Measurements from ENCODE around the gene CXCR6. TPM values are rescaled to one million over a fixed set of nuclear protein-coding genes. Genes with fewer than 3 reads are reported as not detected.

Gene CXCR6
- polyA plus RNA-seq, 6 donors from 2014 or later, result 0.12 to 0.73 (median 0.27) TPM; not detected in 1

DNA sequence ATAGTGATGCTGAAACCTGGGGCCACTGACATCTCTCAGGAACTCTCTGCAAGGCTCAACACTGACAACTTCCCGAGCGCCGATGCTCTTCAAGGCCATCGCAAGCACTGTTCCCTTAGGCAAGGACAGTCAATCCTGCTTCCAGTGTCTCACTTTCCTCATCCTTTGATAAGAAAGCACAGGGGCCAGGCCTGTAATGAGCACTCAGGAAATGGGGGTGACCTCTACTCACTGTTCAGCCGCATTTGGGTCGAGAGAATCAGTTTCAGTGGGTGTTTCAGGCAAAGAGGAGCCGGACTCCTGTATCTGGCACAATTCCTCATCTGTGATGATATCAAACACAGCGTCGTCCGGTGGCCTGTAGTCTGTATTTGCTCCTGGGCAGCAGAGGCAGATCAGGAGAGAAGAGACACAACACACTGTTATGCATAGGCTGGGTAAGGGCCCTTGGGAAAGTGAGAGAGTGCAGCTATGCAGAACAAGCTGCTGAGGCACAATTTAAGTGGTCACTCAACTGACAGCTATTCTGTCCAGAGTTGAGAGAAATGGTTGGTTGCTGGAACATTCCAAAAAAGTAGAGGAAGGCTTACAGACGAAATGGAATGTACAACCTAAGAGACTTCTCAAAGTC, 11.9 kb downstream of the CXCR6 start:
- H3K27ac Mint-ChIP-seq, result peak overlapping the region in 1 of 6 donors; percentile 44

DNA sequence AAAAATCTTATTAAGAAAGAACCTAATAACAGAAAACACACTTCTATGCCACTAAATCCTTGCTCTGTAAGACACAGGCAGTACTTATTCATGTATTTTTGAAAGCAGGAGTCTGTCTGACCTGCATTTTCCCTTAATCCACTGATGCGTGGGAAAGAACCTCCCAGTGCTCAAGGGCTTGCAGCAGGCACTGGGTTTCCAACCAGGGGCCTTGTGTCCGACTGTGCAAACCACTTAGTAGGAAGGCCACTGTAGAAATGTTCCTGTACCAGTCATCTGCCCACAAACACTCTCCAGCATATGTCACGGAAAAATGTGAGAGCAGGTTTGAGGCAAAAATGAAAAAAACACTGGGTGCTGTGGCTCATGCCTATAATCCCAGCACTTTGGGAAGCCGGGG, 12.4 kb downstream of the CXCR6 start:
- Mint-ChIP-seq H3K36me3 (peaks cover 39 to 42% of the 10 kb centered on the region in 2 donors), H3K4me1 (no peaks in the 10 kb centered on the region), H3K4me3 (no peak overlapping the region), H3K27me3 (no peaks in the 10 kb centered on the region), H3K27ac (no peak overlapping the region), H3K9me3 (no peaks in the 10 kb centered on the region)
- DNase-seq (no peak), ATAC-seq (ENCODE audit: low read depth in 2 of 2) (no peak)

More for the DNA sequence above, 11.9 kb downstream of the CXCR6 start:
- Mint-ChIP-seq H3K27me3 (no peaks in the 10 kb centered on the region), H3K4me1 (no peaks in the 10 kb centered on the region), H3K4me3 (peak overlapping the region in 1 of 8 donors; percentile 35), H3K9me3 (no peaks in the 10 kb centered on the region), H3K36me3 (peaks cover 37 to 40% of the 10 kb centered on the region in 2 donors)
- DNase-seq (no peak), ATAC-seq (ENCODE audit: low read depth in 2 of 2) (no peak)

DNA sequence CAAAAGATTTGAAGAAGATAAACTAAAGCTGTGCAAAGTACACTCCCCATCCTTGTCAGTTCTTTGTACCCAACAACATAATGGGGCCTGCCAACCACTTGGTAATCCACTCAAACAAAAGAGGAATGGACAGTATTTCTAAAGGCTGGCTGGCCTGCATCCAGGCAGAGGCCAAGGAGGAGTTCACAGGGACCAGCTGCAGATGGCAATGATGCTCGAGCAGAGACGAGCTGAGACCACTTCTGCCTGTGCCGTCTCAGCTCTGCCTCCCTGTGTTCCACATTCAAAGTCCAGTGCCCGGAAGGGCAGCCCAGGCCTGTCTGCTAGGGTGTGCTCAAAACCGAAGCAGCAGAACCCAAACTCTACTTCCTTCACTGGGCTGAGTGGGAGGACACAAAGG, 14.3 kb downstream of the CXCR6 start:
- no peak overlapping the region for H3K27ac Mint-ChIP-seq

DNA sequence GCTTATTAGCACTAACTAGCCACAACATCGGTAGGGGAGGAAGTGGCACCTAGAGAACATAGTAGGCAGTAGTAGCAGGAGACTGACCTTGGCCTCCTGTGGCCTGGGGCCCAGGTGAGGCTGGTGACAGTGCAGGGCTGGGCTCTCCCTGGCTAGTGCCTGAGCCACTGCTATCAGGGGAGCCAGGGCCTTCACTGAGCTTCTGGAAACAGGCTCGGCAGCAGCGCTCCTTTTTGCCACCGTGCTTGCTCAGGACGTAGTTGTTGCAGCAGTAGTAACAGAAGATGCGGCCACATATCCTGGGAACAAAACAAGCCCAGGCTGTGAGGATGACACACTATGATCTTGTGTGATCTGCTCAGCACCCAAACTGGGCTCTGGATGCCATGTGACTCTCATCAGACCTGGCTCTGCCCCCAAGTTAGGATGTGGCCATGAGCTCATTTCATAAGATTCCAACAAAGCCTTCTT, 15.1 kb downstream of the CXCR6 start:
- H3K36me3 Mint-ChIP-seq, result peaks cover 33 to 47% of the 10 kb centered on the region in 2 donors
- no peaks in the 10 kb centered on the region for H3K27me3 Mint-ChIP-seq
- no peaks in the 10 kb centered on the region for H3K9me3 Mint-ChIP-seq
- no peak overlapping the region for H3K4me3 Mint-ChIP-seq
- DNase-seq (no peak), ATAC-seq (ENCODE audit: low read depth in 2 of 2) (no peak)
- peaks cover 0 to 2% (median 0%) of the 10 kb centered on the region in 3 donors for H3K4me1 Mint-ChIP-seq
- H3K27ac Mint-ChIP-seq, result no peak overlapping the region

More for the DNA sequence above, 14.3 kb downstream of the CXCR6 start:
- no peak for DNase-seq
- peaks cover 39 to 40% of the 10 kb centered on the region in 2 donors for H3K36me3 Mint-ChIP-seq
- no peaks in the 10 kb centered on the region for H3K27me3 Mint-ChIP-seq
- peaks cover 0 to 2% (median 0%) of the 10 kb centered on the region in 3 donors for H3K4me1 Mint-ChIP-seq
- no peak for ATAC-seq (ENCODE audit: low read depth in 2 of 2)
- no peaks in the 10 kb centered on the region for H3K9me3 Mint-ChIP-seq
- no peak overlapping the region for H3K4me3 Mint-ChIP-seq

DNA sequence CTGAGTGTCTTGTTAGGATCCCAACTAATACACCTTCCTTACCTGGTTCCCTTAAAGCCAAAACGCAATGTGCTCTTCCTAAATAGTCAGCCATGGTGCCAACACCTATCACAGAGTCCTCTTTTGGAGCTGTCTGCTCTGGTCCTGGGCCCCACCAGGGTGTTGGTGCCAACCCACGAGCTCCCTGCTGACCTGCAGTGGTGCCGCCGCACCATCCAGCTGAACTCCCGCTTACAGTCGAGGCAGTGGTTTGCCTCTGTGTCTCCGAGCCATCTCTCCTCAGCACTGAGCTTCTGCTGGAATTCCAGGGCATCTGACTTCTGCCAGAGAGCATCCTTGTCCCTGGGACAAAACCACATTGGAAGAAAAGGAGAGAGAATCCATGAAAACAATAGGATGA, 15.9 kb downstream of the CXCR6 start:
- peaks cover 39 to 49% of the 10 kb centered on the region in 2 donors for H3K36me3 Mint-ChIP-seq
- DNase-seq (no peak), ATAC-seq (ENCODE audit: low read depth in 2 of 2) (no peak)
- no peak overlapping the region for H3K4me3 Mint-ChIP-seq
- peaks cover 0 to 2% (median 0%) of the 10 kb centered on the region in 3 donors for H3K4me1 Mint-ChIP-seq
- H3K27me3 Mint-ChIP-seq, result no peaks in the 10 kb centered on the region
- H3K27ac Mint-ChIP-seq, result peak overlapping the region in 1 of 6 donors; percentile 38
- H3K9me3 Mint-ChIP-seq, result no peaks in the 10 kb centered on the region

DNA sequence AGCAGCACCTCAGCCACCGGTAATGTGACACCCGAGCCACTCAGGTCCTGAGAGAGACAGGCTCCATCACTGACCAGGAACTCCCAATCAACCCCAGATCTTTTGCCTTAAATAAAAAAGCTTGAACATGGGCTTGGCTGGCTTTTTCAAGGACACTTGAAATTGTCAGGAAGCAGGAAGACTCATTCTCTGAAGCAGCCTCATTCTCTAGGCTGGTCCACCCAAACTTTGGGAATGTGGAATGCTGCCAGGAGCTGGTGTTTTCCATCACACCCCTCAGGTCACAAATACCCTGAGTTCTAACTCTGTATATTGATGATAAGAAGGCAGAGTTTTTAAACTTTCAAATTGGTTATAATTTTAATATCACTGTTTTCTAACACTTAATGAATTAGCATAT, 17.0 kb downstream of the CXCR6 start:
- H3K36me3 Mint-ChIP-seq, result peaks cover 37 to 45% of the 10 kb centered on the region in 2 donors
- ATAC-seq (ENCODE audit: low read depth in 2 of 2), result no peak
- H3K4me1 Mint-ChIP-seq, result peaks cover 0 to 2% (median 0%) of the 10 kb centered on the region in 3 donors
- peak overlapping the region in 1 of 6 donors; percentile 81 for H3K27ac Mint-ChIP-seq
- H3K27me3 Mint-ChIP-seq, result no peaks in the 10 kb centered on the region
- H3K9me3 Mint-ChIP-seq, result no peaks in the 10 kb centered on the region
- no peak for DNase-seq
- no peak overlapping the region for H3K4me3 Mint-ChIP-seq

DNA sequence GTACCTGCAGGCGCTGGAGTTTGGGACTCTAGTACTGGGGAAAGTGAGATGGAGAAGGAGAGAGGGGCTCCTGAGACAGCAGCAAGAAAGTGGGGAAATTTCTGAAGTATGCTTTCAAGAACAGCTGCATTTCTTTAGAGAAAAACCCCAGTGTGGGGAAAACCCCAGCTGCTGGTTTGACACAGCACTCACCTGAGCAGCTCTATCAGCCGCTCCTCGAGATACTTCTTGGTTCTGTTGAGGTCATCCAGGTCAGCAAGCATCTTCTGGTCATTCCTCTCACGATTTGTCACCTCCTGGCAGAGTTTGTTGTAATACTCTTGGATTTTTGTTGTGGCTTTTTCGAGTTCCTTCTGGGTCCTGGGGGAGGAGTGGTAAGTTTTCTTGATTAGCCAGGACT, 18.8 kb downstream of the CXCR6 start:
- Mint-ChIP-seq H3K36me3 (peaks cover 29 to 42% of the 10 kb centered on the region in 2 donors), H3K9me3 (no peaks in the 10 kb centered on the region), H3K27me3 (no peaks in the 10 kb centered on the region), H3K27ac (peak overlapping the region in 1 of 6 donors; percentile 80), H3K4me1 (peaks cover 0 to 2% (median 0%) of the 10 kb centered on the region in 3 donors), H3K4me3 (no peak overlapping the region)
- DNase-seq, result no peak
- peak in 1 of 2 donors; percentile 40 for ATAC-seq (ENCODE audit: low read depth in 2 of 2)

DNA sequence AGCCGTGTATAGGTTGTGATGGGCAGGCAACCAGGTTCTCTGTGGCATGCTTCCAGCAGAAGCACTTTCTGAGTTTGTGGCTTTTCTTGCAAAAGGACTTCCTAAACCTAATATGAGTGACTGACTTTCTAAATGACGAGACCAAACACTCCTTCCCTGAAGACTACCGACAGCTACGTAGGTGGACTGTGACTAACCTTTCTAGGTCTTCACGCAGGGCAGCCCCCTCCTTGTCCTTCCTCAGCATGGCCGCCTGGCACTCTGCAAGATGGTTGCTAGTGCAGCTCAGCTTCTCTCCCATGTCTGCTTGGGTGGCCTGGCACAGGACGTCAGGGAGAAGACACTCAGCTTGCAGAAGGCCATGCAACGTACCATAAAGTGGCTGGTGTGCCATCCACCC, 20.9 kb downstream of the CXCR6 start:
- no peak overlapping the region for H3K4me3 Mint-ChIP-seq
- ATAC-seq (ENCODE audit: low read depth in 2 of 2) (no peak), DNase-seq (no peak)
- H3K4me1 Mint-ChIP-seq, result peaks cover 0 to 6% (median 5%) of the 10 kb centered on the region in 3 donors
- peaks cover 29 to 43% of the 10 kb centered on the region in 2 donors for H3K36me3 Mint-ChIP-seq
- no peak overlapping the region for H3K27ac Mint-ChIP-seq
- H3K9me3 Mint-ChIP-seq, result no peaks in the 10 kb centered on the region
- H3K27me3 Mint-ChIP-seq, result no peaks in the 10 kb centered on the region

DNA sequence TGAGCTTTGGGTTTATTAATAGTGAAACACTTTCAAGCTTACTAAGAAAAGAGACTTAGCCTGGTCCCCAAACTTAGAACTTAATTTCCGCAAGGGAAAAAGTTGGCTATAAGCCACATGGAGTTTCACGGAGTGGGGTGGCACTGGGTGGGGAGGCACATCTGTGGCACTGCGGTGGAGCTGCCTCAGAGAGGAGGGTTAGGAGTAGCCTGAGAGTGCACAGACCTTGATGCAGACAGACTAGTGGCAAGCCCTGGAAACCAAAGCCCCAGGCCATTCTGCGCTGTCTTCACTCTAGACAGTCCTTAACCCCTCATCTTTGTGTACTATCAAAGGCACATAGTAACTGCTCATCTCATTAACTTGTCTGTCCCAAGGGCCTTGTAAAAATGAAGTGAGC, 22.0 kb downstream of the CXCR6 start:
- peaks cover 0 to 6% (median 5%) of the 10 kb centered on the region in 3 donors for H3K4me1 Mint-ChIP-seq

DNA sequence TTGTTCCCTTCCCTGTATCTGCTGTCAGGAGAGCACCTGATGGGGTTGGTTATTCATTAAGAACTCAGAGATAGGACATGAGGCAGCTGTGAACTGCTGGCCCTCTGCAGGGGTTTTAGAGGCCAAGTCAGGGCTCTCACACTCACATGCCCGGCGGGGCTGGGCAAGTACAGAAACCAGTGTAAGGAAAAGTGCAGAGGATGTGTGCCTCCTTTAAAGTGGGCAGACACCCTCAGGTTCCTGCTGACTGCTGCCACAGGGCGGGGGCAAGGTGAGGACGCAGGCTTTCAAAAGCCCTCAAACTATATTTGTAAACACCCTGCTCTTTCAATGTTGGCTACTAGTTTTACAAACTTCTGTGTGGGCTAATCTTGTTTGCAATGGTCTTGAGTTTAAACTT, 22.4 kb downstream of the CXCR6 start:
- DNase-seq (no peak), ATAC-seq (ENCODE audit: low read depth in 2 of 2) (no peak)
- Mint-ChIP-seq H3K27ac (no peak overlapping the region), H3K9me3 (no peaks in the 10 kb centered on the region), H3K36me3 (peaks cover 17 to 32% of the 10 kb centered on the region in 2 donors), H3K27me3 (no peaks in the 10 kb centered on the region), H3K4me1 (peaks cover 0 to 6% (median 5%) of the 10 kb centered on the region in 3 donors), H3K4me3 (no peak overlapping the region)

More for the DNA sequence above, 22.0 kb downstream of the CXCR6 start:
- no peak for ATAC-seq (ENCODE audit: low read depth in 2 of 2)
- no peaks in the 10 kb centered on the region for H3K9me3 Mint-ChIP-seq
- no peak for DNase-seq
- no peak overlapping the region for H3K4me3 Mint-ChIP-seq
- peaks cover 19 to 35% of the 10 kb centered on the region in 2 donors for H3K36me3 Mint-ChIP-seq
- H3K27ac Mint-ChIP-seq, result peak overlapping the region in 1 of 6 donors; percentile 35
- H3K27me3 Mint-ChIP-seq, result no peaks in the 10 kb centered on the region

DNA sequence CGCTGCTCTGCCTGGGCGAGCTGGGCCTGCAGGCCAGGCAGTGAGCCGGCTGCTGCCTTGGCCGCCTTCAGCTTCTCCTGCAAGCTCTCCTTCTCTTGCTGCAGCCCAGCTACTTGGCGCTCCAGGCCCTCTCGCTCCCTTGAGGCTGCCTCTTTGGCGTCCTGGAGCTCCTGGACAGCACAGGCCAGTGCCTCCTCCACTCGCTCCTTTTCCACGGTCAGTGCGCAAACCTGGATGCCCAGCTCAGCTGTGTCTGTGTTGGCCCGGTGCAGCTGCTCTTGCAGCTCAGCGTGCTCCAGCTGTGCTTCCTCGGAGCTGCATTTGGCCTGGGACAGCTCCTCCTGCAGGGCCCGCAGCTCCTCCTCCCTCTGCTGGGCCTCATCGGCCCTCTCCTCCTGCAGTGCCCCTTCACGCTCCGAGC, 23.1 kb downstream of the CXCR6 start:
- no peak for ATAC-seq (ENCODE audit: low read depth in 2 of 2)
- no peak overlapping the region for H3K4me3 Mint-ChIP-seq

DNA sequence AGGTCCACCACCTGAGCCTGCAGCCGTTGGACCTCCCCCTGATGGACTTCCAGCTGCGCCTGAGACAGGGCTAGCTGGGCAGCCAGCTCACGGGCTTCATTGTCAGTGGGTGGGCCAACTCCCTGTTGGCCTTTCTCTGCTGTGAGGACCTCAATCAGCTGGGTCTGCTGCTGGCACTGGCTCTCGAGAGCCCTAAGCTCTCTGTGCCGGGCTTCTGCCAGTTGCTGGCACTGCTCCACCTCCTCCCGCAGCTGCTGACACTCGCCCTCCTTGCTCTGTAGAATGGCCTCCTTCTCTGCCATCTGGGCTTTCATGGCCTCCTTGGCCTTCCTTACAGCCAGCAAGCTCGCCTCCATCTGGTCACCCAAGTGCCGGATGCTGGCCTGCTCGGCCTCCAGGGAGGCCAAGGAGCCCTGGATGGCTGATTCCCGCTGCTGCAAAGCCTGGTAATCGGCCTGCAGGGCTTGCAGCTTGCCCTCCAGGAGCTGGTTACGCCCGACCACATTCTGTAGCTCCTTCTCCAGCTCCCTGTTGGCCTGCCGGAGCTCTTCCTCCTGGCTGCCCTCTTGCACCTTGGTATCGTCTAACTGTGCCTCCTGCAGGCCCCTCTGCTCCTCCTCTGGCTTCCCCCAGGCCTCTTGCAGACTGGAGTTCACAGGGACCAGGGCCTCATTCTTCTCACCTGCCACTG, 23.8 kb downstream of the CXCR6 start:
- no peak for ATAC-seq (ENCODE audit: low read depth in 2 of 2)
- Mint-ChIP-seq H3K9me3 (no peaks in the 10 kb centered on the region), H3K36me3 (peaks cover 13 to 26% of the 10 kb centered on the region in 2 donors), H3K4me1 (peaks cover 3 to 11% (median 6%) of the 10 kb centered on the region in 3 donors), H3K27me3 (no peaks in the 10 kb centered on the region), H3K27ac (peak overlapping the region in 1 of 6 donors; percentile 63), H3K4me3 (no peak overlapping the region)
- DNase-seq, result no peak

More for the DNA sequence above, 23.1 kb downstream of the CXCR6 start:
- no peak for DNase-seq
- H3K36me3 Mint-ChIP-seq, result peaks cover 13 to 26% of the 10 kb centered on the region in 2 donors
- H3K27ac Mint-ChIP-seq, result no peak overlapping the region
- H3K9me3 Mint-ChIP-seq, result no peaks in the 10 kb centered on the region
- H3K27me3 Mint-ChIP-seq, result no peaks in the 10 kb centered on the region
- H3K4me1 Mint-ChIP-seq, result peaks cover 0 to 6% (median 5%) of the 10 kb centered on the region in 3 donors

DNA sequence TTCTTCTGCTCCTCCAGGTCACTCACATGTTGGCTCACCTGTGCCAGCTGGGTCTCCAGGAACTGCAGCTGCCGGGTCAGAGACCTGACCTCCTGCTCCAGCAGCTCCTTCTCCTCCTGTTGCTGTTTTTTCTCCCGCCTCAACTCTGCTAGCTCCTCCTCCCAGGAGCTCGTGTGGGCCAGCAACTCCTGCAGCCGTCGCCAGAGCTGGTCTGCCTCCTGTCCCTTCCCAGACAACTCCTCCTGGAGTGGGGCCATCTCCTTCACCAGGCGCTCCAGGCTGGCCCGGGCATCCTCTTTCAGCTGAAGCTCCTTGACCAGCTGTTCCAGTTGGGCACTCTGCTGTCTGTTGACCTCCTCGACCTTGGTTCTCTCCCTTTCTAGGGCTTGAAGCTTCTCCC, 24.5 kb downstream of the CXCR6 start:
- Mint-ChIP-seq H3K4me1 (peaks cover 8 to 15% (median 12%) of the 10 kb centered on the region in 3 donors), H3K27me3 (no peaks in the 10 kb centered on the region), H3K4me3 (no peak overlapping the region), H3K27ac (peak overlapping the region in 2 of 6 donors; percentile 63 to 64), H3K9me3 (no peaks in the 10 kb centered on the region), H3K36me3 (peaks cover 13 to 26% of the 10 kb centered on the region in 2 donors)
- ATAC-seq (ENCODE audit: low read depth in 2 of 2) (no peak), DNase-seq (no peak)

DNA sequence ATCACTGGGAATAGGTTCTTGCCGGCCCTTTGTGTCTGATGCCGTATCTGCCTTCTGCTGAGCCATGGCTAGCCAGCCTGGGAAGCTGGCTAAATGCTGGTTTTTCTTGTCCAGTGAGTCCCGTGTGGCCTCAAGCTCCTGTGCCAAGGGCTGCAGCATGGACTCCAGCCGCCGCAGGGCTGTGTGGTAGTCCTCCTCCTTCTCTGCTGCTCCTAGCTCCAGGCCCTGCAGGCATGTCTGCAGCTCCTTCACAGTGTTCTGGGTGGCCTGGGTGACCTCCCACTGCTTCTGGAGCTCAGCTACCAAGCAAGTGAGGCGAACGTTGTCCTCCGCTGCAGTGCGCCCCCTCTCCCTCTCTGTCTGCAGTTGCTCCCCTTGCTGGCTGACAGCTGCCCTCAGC, 24.9 kb downstream of the CXCR6 start:
- Mint-ChIP-seq H3K9me3 (no peaks in the 10 kb centered on the region), H3K36me3 (peaks cover 13 to 21% of the 10 kb centered on the region in 2 donors), H3K4me1 (peaks cover 8 to 20% (median 15%) of the 10 kb centered on the region in 3 donors), H3K27ac (peak overlapping the region in 1 of 6 donors; percentile 47), H3K27me3 (no peaks in the 10 kb centered on the region), H3K4me3 (no peak overlapping the region)
- DNase-seq (no peak), ATAC-seq (ENCODE audit: low read depth in 2 of 2) (no peak)

All from naive B cell (primary cell).